ENCODE results near the gene ATP11A.

DNA sequence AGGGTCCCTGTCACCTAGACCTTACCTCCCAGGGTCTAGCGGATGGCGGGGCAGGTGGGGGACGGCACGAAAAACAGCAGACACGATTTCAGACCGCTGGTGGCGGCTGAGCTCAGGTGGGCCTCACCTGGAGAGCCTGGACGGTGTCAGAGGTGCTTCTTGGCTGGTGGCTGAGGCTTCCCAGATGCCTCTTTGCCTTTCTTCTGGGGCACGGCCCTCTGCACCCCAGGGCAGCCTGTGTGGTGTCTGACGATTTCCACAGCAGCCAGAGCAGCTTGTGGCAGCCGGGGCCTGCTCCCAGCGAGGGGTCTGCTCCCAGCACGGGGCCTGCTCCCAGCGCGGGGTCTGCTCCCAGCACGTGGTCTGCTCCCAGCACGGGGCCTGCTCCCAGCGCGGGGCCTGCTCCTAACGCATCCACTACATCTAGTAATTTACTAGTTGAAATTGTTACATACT lies 66.7 kb downstream of the ATP11A start:
- TF ChIP-seq POLR2AphosphoS5 (IDR thresholded peaks at IDR 0.05) = no peak
- no peak for TF ChIP-seq POLR2A (IDR thresholded peaks at IDR 0.05)
